Right atrium auricular region (tissue), 2 donors: Measurements from ENCODE around the gene SLC22A23. TPM values are rescaled to one million over a fixed set of nuclear protein-coding genes. Genes with fewer than 3 reads are reported as not detected.
A peak's percentile ranks its signal among the peaks of the same experiment; 100 is the strongest.

Source experiments
- DNase-seq: peaks from one replicate; pipeline ENCODE4 v3.0.0-alpha.2; 2019; ENCODE audit warnings: low spot score
- H3K27ac ChIP-seq, 2 donors: fragments of 200-600 bp; sonication (generic); 1 replicate in 1 of 2; 2 replicates in 1 of 2; pipeline ENCODE4 v1.5.1; 2016 to 2019
- H3K27me3 ChIP-seq, 2 donors: fragments of 200-600 bp; sonication (generic); one replicate each; pipeline versions ENCODE4 v1.5.1 to v1.6.0; 2017 to 2019
- H3K36me3 ChIP-seq: fragments of 200-600 bp; sonication (generic); one replicate; pipeline ENCODE4 v1.5.1; 2016
- H3K4me1 ChIP-seq, 2 donors: fragments of 200-600 bp; sonication (generic); one replicate each; pipeline versions ENCODE4 v1.5.1 to v1.6.0; 2017 to 2019
- H3K4me3 ChIP-seq, 2 donors: fragments of 200-600 bp; sonication (generic); 1 replicate in 1 of 2; 2 replicates in 1 of 2; pipeline ENCODE4 v1.5.1; 2017 to 2019; ENCODE audit warnings: mild to moderate bottlenecking in 1 of 2, moderate library complexity in 1 of 2
- H3K9me3 ChIP-seq, 2 donors: fragments of 200-600 bp; sonication (generic); one replicate each; pipeline ENCODE4 v1.5.1; 2019
- CTCF ChIP-seq, 2 donors: fragments of 200-600 bp; sonication (generic); IDR thresholded peaks; one replicate each; pipeline ENCODE4 v1.5.1; 2019; ENCODE audit warnings: antibody characterized with exemption in 2 of 2
- total RNA-seq, 2 donors: library from RNA; depleted of rRNA; stranded (reverse); fragments of >200 nt; gene quantifications; one replicate each; pipeline ENCODE4 v1.1.0, GENCODE V29; 2016

SLC22A23 gene
- total RNA-seq, 2 donors from 2014 or later, result 2.9 to 7.2 TPM

- H3K27me3 ChIP-seq, result no peaks in the 10 kb centered on the region
- no peak overlapping the region for H3K4me3 ChIP-seq
- DNase-seq, result no peak
- TF ChIP-seq CTCF (IDR thresholded peaks at IDR 0.05), result no peak
- H3K27ac ChIP-seq, result peak overlapping the region in 1 of 2 donors; percentile 5
- H3K36me3 ChIP-seq, result no peaks in the 10 kb centered on the region
- peaks cover 0 to 5% of the 10 kb centered on the region in 2 donors for H3K4me1 ChIP-seq
- no peaks in the 10 kb centered on the region for H3K9me3 ChIP-seq
Measured at GRCh38 chr6:3345836-3346235, 111.0 kb downstream of the SLC22A23 start.

- peaks cover 0 to 9% of the 10 kb centered on the region in 2 donors for H3K4me1 ChIP-seq
- TF ChIP-seq CTCF (IDR thresholded peaks at IDR 0.05), result no peak
Measured at GRCh38 chr6:3343089-3343883, 113.6 kb downstream of the SLC22A23 start.

GRCh38 chr6:3341467-3341866 lies 115.4 kb downstream of the SLC22A23 start:
- Histone ChIP-seq H3K27me3 (no peaks in the 10 kb centered on the region), H3K9me3 (no peaks in the 10 kb centered on the region), H3K4me1 (peaks cover 0 to 11% of the 10 kb centered on the region in 2 donors), H3K36me3 (no peaks in the 10 kb centered on the region), H3K4me3 (no peak overlapping the region), H3K27ac (peak overlapping the region in 1 of 2 donors; percentile 40)
- TF ChIP-seq CTCF (IDR thresholded peaks at IDR 0.05), result no peak
- DNase-seq, result peak; percentile 80

More at GRCh38 chr6:3343089-3343883, 113.6 kb downstream of the SLC22A23 start:
- no peak overlapping the region for H3K27ac ChIP-seq
- no peak overlapping the region for H3K4me3 ChIP-seq
- no peaks in the 10 kb centered on the region for H3K9me3 ChIP-seq
- DNase-seq, result no peak
- no peaks in the 10 kb centered on the region for H3K27me3 ChIP-seq
- no peaks in the 10 kb centered on the region for H3K36me3 ChIP-seq

GRCh38 chr6:3340894-3341293 lies 116.0 kb downstream of the SLC22A23 start:
- H3K27me3 ChIP-seq, result no peaks in the 10 kb centered on the region
- H3K4me3 ChIP-seq, result no peak overlapping the region
- H3K9me3 ChIP-seq, result no peaks in the 10 kb centered on the region
- no peaks in the 10 kb centered on the region for H3K36me3 ChIP-seq
- H3K4me1 ChIP-seq, result peaks cover 0 to 11% of the 10 kb centered on the region in 2 donors
- H3K27ac ChIP-seq, result peak overlapping the region in 1 of 2 donors; percentile 40
- no peak for TF ChIP-seq CTCF (IDR thresholded peaks at IDR 0.05)
- no peak for DNase-seq

- no peak for TF ChIP-seq CTCF (IDR thresholded peaks at IDR 0.05)
- Histone ChIP-seq H3K27ac (peak overlapping the region in 1 of 2 donors; percentile 40), H3K9me3 (no peaks in the 10 kb centered on the region), H3K4me3 (no peak overlapping the region), H3K36me3 (no peaks in the 10 kb centered on the region), H3K27me3 (no peaks in the 10 kb centered on the region), H3K4me1 (peaks cover 0 to 11% of the 10 kb centered on the region in 2 donors)
- DNase-seq, result no peak
Measured at GRCh38 chr6:3340358-3340802, 116.5 kb downstream of the SLC22A23 start.
